Fibroblast of skin of back (primary cell): ENCODE data around the gene KCNIP4.

Experiments
- DNase-seq: peaks from one replicate; pipeline ENCODE4 v3.0.0-alpha.2; 2013

The KCNIP4 gene

GRCh38 chr4:21327976-21328700, 620.4 kb downstream of the KCNIP4 start:
- no peak for DNase-seq

GRCh38 chr4:21320034-21320433, 628.5 kb downstream of the KCNIP4 start:
- DNase-seq = no peak

GRCh38 chr4:21307709-21308108, 640.9 kb downstream of the KCNIP4 start:
- DNase-seq = no peak

GRCh38 chr4:21304540-21304887, 644.1 kb downstream of the KCNIP4 start:
- DNase-seq = no peak

- DNase-seq = no peak
Observed at GRCh38 chr4:21290562-21290961, 658.0 kb downstream of the KCNIP4 start.

GRCh38 chr4:21276046-21276445, 672.5 kb downstream of the KCNIP4 start:
- no peak for DNase-seq

GRCh38 chr4:21271439-21272052, 677.0 kb downstream of the KCNIP4 start:
- no peak for DNase-seq

GRCh38 chr4:21248331-21248730, 700.2 kb downstream of the KCNIP4 start:
- DNase-seq = no peak

- no peak for DNase-seq
Observed at GRCh38 chr4:21242163-21242562, 706.4 kb downstream of the KCNIP4 start.

- no peak for DNase-seq
Observed at GRCh38 chr4:21226637-21227538, 721.7 kb downstream of the KCNIP4 start.

GRCh38 chr4:21211846-21212245, 736.7 kb downstream of the KCNIP4 start:
- DNase-seq = no peak

GRCh38 chr4:21209860-21210259, 738.7 kb downstream of the KCNIP4 start:
- DNase-seq = no peak

GRCh38 chr4:21205821-21206531, 742.6 kb downstream of the KCNIP4 start:
- no peak for DNase-seq

GRCh38 chr4:21203416-21203815, 745.2 kb downstream of the KCNIP4 start:
- DNase-seq = no peak

- DNase-seq = no peak
Observed at GRCh38 chr4:21202959-21203358, 745.6 kb downstream of the KCNIP4 start.

GRCh38 chr4:21198683-21199082, 749.9 kb downstream of the KCNIP4 start:
- no peak for DNase-seq

GRCh38 chr4:21195682-21196081, 752.9 kb downstream of the KCNIP4 start:
- no peak for DNase-seq

- DNase-seq = no peak
Observed at GRCh38 chr4:21192367-21192766, 756.2 kb downstream of the KCNIP4 start.

- DNase-seq = no peak
Observed at GRCh38 chr4:21191317-21191716, 757.3 kb downstream of the KCNIP4 start.

- DNase-seq = no peak
Observed at GRCh38 chr4:21184788-21185187, 763.8 kb downstream of the KCNIP4 start.

- no peak for DNase-seq
Observed at GRCh38 chr4:21181716-21182115, 766.9 kb downstream of the KCNIP4 start.

GRCh38 chr4:21177871-21178270, 770.7 kb downstream of the KCNIP4 start:
- DNase-seq = no peak

GRCh38 chr4:21177092-21177491, 771.5 kb downstream of the KCNIP4 start:
- DNase-seq = no peak
